Eye (tissue), 1 donor: Measurements from ENCODE around the gene ARHGAP21.

Experiments used
- DNase-seq: peaks from one replicate; pipeline ENCODE4 v3.0.0-alpha.2; 2015

Gene ARHGAP21

DNA sequence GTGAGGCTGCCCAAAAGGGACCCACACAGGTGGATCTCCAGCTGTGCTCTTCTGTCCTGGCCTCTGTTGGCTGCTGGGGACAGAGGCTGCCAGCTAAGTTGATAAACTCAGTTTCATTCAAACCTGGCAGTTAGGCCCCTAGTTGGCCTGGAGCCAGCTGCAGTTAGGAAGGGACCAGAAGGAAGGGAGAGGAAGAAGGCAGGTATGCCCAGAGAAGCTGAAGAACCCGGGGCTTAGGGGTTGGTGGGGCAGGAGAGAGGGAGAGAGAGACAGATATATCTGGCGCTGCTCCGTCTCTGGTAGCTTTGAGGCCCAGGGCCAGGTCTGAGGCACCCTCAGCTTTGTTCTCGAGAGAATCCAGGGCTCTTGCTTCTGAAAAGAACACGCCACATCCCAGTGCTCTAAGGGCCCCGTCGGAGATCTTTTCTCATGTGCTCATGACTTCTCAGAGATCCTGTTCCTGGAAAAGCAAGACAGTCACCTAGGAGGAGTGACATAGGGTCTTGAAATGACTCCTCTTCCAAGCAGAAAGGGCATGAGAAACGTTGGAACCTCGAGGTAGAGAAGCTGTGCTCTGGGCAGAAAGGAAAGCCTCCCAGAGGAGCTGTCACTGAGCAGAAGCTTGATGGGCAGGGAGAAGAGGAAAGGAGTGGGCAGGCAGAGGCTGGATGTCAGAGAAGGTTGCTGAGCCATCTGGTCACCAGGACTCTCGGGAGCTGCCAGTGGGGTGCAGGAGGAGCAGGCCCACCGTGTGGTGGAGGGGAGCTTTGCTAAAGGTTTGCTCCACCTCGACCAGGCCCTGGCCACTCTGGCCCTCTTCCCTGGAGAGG is 153.6 kb downstream of the ARHGAP21 start:
- no peak for DNase-seq

DNA sequence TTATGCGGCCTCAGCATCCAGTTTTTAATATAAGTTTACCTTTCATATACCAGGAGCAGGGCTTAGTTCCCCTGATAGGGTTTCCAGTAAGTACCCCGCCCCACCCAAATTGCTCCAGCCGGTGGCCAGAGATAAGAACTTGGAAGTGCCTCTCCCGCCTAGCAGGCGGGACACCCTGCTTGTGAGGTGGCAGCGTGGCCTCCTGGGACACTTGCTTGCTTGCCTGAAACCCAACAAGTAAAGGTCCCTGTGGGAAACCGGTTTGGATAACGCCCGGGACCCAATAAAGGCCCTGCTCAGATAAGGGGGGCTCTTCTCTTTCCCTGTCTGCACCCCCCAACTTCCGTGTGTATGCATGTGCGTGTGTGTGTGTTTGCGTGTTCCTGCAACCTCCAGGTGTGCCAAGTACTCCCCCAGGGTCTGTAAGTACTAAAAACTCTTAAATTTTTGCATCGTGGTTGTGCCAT is 154.3 kb downstream of the ARHGAP21 start:
- DNase-seq = no peak

DNA sequence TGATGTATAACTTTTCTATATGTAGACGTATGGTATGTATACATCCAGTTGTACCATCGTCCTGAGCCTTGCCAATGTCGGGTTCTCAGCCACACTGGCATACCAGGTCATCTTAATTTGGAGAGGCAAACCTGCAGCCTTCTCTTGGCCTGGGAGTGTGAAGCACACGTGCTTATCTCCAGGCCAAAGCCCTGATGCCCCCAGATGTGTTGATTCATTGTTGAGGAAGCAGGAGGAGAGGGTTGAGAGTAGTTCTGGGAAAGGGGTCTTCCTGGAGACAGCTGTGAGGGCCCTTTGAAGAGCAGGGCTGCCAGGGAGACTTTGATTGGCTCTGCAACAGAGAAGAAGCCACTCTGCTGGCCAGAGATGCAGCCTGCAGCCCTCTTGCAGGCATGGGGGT is 155.6 kb downstream of the ARHGAP21 start:
- no peak for DNase-seq

DNA sequence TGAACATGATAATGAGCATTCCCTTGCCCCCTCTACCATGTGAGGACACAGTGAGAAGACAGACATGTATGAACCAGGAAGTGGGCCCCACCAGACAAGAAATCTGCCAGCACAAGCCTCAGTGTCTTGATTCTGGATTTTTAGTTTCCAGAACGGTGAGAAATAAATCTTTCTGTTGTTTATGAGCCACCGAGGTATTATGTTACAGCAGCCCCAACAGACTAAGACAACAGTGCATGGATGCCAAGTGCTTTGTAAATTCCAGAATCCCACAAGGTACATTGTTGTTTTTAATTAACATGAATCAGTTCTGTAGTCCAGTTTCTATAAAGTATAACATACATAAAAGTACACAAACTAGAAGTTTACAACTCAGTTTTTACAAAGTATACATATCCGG is 162.2 kb downstream of the ARHGAP21 start:
- DNase-seq = no peak

DNA sequence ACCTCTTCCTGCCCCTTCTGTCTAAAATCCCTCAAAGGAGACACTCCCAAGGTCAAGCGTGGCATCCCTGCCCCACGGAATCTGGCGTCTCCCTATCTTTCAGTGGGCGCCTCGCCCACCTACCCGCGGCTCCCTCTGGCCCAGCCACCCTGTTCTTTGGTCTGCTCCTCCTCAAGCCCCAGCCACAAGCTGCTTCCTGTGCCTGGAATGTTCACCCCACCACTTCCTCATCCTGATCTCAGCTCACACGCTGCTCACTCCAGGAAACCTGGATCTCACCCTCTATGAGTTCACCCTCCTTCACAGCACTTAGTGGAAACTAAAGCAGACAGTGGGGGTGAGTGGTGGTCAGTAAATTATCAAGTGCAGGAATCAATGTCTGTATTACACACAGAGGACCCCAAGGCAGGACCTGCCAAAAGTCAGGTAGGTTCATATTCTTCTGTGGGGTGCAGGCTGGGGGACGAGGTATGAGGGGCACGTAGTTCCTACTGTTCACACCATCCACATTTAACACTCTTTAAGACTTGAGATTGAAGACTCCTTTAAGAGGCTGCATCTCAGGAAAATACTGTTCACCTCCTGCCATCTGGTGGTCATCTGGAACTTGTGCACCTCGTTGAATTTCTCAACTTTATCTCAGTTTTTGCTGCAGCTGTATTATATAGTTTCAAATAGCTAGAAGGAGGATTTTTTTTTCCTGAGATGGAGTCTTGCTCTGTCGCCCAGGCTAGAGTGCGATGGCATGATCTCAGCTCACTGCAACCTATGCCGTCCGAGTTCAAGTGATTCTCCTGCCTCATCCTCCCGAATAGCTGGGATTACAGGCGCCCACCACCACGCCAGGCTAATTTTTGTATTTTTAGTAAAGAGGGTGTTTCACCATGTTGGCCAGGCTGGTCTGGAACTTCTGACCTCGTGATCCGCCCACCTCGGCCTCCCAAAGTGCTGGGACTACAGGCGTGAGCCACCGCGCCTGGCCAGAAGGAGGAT is 166.6 kb downstream of the ARHGAP21 start:
- peak; percentile 86 for DNase-seq

DNA sequence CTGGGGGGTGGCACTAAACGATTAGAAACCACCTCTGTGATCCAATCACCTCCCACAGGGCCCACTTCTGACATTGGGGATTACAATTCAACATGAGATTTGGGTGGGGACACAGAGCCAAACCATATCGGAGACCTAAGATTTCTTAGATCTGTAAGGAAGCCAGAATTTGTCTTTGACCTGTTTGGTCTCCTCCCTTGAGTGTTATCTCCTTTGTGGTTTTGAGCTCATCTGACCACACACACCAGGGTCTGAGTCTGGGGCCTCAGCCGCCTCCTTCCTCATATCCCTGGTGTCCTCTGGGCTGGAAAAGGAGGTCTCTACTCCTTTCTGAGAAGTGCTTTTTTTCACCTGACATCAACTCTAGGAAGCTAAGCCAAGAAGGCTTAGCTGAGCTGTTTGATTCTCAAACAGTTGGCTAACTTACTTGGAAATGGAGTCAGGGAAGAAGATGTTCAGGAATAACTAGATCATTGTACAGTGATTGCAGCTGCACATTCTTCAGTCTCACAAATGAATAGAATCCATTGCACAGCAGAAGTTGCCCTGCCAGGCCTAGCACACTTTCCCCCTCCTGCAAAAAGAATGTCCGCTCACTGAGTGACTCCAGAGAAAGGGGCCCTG is 167.4 kb downstream of the ARHGAP21 start:
- no peak for DNase-seq

DNA sequence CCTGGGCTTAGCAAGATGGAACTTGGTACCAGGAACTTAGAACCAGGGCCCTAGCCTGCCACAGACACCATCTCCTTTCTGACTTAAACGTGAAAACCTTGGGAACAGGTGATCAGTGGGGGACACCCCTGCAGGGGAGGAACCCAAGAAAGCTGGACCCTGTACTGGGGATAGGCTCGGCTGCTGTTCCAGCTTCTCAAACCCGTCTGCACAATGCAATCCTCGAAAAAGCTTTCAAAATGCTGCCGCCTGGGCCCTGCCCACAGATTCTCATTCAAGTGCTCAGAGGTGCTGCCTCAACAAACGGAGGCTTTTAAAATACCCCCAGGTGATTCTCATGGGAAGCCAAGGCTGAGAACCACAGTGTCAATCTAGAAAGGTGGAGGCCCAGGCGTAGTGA is 169.7 kb downstream of the ARHGAP21 start:
- DNase-seq = no peak

DNA sequence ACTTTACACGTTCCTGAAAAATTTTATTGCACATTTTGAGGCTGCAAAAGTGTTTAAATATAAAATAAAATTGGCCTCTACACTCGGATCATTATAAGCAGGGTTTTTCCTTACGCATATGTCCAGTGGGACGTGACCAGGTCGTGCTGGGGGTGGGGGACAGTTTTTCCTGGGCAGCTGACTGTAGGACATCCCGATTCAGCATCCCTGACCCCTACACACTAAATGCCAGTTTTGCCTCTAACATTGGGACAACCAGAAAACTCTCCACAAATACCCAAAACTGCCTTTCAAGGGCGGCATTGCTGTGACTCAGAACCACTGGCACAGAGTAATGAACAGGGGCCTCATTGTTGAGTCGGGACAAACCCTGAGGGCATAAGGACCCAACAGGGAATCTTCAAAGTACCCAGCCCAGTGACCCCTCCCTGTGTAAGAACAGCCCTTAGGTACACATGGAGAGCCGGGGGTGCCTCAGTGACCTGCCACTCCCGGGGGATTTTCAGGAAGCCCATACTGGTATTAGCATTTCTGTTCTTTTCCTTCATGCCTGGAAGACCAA is 170.6 kb downstream of the ARHGAP21 start:
- DNase-seq = no peak

DNA sequence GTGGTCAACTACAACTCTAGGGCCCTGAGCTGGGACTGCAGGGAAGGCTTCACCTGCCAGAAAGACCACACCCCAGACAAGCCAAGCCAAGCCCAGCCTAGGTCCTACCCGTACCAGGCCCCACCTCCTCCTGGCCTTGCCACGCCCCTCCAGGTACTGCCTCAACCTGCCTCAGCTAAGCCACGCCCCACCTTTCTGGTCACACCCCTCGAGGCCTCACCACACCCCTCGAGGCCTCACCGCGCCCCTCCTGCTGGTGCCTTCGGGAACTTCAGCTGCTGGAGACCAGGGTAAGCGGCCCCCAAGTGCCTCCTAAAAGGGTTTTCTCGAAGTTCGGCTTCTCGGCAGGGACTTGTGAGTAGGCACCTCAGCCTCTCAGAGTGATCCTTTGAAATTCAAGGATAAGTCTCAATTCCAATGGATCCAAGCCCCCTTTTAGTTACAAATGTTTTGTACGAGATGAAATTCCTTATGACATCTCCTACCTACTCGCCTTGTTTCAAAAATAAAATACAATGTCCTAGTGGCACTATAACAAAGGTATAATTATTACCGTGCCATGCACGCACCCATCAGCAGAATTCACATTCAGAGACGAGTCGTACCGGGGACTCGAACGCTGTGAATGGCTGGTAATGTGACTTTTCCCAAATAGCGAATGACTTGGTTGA is 171.2 kb downstream of the ARHGAP21 start:
- no peak for DNase-seq

DNA sequence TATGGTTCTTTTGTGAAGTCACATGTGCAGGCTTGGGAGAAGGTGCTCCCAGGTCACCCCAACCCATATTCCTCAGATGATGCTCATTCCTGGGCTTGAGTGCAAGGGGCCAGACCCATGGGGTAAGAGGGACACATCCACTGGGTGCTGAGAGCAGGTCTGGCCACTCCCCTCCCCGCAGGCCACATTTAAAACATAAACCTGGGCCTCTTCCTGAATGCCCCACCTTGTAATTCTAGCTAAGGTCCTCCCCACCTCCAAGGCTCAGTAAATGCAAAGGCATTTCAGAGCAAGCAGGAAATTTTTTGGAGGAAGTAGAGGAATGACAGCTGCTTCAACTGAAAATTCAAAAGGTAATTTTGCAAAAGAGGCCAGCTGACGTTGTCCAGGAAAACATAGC is 172.5 kb downstream of the ARHGAP21 start:
- DNase-seq = no peak

DNA sequence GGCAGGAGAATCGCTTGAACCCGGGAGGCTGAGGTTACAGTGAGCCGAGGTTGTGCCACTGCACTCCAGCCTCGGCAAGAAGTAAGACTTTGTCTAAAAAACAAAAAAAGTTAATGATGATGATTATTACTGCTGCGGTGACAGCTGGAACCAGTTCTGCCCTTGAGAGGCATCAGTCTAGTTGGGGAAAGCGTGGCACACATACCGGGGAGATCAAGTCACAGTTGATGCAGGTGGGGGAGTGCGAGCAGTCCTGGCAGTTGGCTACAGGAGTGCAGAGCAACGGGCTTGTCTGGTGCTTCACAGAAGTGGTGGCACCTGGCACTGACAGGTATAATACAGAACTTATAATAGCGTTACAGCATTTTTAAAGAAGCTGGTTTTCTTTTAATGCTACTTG is 173.0 kb downstream of the ARHGAP21 start:
- no peak for DNase-seq

DNA sequence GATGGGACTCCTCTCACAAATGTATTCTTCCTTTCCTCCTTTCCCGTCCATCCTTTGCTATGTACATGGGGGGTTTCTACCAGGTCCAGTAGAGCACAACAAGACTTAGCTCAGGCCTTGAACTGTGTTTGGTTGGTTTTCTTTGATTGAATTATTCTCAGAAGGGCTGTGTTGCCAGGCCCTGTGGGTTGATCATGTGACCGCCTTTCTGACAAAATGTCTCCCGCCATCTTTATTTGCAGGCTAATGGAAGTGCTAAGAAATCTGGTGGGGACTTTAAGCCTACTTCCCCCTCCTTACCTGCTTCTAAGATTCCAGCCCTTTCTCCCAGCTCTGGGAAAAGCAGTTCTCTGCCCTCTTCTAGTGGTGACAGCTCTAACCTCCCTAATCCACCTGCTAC is 178.1 kb downstream of the ARHGAP21 start:
- no peak for DNase-seq

DNA sequence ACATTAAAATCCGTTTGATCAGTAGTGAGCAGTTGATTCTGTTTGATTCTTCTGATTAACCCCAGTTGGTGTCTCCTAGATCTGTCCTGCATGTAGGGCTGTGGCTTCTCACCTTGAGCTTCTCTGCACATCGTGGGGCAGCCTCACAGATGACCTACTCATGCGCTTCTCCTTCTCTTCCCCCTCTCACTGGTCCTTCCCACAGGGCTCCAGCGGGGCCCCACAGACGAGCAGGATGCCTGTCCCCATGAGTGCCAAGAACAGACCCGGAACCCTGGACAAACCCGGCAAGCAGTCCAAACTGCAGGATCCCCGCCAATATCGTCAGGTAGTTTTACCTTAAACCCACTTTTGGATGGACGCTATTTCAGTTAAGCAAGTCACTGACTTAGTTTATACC is 178.9 kb downstream of the ARHGAP21 start:
- DNase-seq = no peak

DNA sequence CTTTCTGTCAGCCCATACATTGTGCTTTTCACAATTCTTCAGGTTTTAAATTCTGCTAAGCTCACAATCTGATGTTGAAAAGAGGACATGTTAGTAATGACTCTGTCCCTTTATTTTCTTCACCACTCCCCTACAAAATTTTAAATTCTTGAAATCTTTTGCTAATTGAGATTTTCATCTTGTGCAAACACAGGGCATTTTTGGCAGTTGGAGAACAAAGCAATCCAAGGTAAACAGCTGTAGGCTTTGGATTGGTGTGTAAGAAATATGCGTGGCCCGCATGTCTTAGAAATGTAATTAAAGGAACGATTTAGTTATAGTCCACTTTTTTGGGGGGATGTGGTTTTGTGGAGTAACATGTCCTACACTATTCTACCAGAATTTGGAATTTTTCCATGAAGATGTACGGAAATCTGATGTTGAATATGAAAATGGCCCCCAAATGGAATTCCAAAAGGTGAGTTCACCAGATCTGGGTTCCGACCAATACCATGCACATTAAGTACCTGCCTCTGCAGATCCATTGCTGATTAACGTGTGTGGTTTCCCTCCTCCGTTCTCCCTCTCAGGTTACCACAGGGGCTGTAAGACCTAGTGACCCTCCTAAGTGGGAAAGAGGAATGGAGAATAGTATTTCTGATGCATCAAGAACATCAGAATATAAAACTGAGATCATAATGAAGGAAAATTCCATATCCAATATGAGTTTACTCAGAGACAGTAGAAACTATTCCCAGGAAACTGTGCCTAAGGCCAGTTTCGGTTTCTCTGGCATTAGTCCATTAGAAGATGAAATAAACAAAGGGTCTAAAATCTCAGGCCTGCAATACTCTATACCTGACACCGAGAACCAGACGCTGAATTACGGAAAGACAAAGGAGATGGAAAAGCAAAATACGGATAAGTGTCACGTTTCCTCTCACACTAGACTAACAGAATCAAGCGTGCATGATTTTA is 181.1 kb downstream of the ARHGAP21 start:
- no peak for DNase-seq

DNA sequence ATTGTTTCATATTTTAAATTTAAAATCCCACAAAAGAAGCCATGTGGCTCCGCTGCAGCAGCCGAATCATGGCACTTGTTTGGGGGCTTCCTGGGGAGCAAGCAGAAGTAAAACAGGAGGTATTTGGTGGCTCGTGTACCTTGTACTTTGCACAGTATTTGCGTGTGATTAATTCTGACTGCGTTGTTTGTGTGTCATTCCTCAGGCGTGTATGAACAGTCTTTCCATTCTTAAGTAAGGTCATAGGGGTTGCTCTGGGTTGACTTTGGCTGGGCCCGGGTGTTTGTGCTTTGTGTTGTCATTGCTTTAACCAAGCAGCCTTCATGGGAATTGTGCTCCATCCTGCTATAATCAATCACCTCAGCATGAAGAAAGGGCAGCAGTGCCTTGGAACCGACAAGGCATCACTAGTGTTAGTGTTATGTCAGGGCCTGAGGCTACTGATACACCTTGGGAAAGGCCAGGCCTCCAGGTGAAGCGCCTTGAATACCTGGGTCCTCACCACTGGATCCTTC is 182.4 kb downstream of the ARHGAP21 start:
- no peak for DNase-seq

DNA sequence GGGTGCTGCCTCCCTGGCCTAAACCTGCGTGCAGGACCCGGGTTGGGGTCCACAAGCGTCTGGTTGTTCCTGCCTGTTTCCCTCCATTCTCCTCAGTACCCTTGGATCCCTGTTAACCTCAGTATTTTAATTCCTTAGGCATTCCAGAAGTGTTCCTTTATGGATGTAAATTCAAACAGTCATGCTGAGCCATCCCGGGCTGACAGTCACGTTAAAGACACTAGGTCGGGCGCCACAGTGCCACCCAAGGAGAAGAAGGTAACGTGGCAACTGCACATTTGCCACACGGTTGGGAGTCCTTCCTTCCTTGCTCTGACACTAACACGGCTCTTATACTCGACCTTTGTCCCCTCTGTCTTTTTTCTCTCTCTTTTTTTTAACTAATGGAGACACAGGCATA is 187.1 kb downstream of the ARHGAP21 start:
- DNase-seq = no peak

DNA sequence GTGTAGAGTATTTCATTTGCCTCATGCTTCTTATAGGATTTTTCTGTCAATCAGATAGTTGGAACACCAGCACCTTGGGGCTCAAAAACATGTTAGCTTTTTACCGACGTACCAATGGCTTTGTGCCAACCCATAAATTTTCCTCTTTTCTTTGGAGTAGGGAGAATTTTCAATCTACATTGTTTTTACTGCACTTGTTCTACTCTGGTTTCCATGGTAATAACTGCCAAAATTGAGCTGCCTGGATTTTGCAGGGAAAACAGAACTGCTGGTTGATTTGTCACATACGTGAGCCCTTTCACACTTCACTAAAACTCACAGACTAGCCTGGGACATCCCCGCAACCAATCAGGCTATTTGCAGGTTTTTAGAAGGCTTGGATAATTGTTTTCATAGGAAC is 189.7 kb downstream of the ARHGAP21 start:
- DNase-seq = peak; percentile 37
